B cell (primary cell): ENCODE data around the gene HDAC7.

Source experiments
- EZH2 ChIP-seq: IDR thresholded peaks from 2 replicates; pipeline ENCODE4 v1.6.1; 2012; ENCODE audit warnings: borderline replicate concordance, low read depth, mild to moderate bottlenecking, moderate library complexity, low read length; ENCODE audit not compliant: insufficient read depth, poor library complexity, severe bottlenecking
- TF ChIP-seq, protein P1 (sequence below): fragments of 200-600 bp; IDR thresholded peaks from one replicate; pipeline ENCODE4 v1.8.0; 2022; ENCODE audit warnings: antibody characterized with exemption, mild to moderate bottlenecking

DNA sequence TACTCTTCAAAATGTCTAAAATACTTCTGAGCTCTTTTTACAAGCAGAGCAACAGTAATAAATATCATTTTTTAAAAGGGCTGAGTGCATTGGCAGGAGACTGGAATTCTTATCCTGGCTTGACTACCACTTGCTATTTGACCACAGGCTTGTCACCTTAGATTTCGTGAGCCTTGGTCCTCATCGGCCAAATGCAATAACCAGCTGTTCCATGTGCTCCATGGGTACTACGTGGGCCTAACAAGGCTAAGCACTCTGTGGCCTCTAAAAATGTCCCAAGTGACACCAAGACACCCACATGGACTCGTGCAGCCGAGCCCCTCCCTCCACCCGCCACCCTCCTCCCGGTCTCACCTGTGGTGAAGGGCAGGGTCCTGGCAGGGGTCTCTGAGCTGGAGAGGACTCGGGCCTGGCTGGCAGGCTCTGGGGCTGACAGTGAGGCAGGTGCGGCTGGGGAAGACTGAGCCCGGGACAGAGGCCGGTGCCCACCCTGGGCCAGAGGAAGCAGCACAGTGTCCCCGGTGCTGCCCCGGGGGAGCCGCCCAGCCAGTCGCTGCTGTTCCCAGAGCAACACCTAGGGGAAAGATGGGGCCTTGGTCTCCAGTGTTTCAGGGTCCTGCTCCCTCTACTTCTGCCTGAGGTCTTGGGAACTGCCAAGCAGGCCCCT, 26.6 kb downstream of the HDAC7 start:
- TF ChIP-seq, protein P1, sequence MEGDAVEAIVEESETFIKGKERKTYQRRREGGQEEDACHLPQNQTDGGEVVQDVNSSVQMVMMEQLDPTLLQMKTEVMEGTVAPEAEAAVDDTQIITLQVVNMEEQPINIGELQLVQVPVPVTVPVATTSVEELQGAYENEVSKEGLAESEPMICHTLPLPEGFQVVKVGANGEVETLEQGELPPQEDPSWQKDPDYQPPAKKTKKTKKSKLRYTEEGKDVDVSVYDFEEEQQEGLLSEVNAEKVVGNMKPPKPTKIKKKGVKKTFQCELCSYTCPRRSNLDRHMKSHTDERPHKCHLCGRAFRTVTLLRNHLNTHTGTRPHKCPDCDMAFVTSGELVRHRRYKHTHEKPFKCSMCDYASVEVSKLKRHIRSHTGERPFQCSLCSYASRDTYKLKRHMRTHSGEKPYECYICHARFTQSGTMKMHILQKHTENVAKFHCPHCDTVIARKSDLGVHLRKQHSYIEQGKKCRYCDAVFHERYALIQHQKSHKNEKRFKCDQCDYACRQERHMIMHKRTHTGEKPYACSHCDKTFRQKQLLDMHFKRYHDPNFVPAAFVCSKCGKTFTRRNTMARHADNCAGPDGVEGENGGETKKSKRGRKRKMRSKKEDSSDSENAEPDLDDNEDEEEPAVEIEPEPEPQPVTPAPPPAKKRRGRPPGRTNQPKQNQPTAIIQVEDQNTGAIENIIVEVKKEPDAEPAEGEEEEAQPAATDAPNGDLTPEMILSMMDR = no peak
- no peak for TF ChIP-seq EZH2
